Skin of body (tissue), 2 donors: ENCODE results near the gene PRIM2. TPM values are rescaled to one million over a fixed set of nuclear protein-coding genes. Genes with fewer than 3 reads are reported as not detected.
"Not testable (repeated sequence)": the region's sequence is repeated elsewhere in the genome, so short reads cannot be mapped to it uniquely, and the experiment has no call there.

Source experiments
- DNase-seq: peaks from one replicate; lab custom pipeline; 2025; lab: John Stamatoyannopoulos, UW
- total RNA-seq: library from RNA; depleted of rRNA; stranded (reverse); fragments of >200 nt; gene quantifications from one replicate; pipeline ENCODE4 v1.2.3, GENCODE V29; 2014

PRIM2 gene
- total RNA-seq = 17.2 TPM

GRCh38 chr6:57317060-57317943, at the start of gene PRIM2:
Gene PRIM2, plus strand, starts transcription at chr6:57317630. Its CDS starts 816 bp downstream, at chr6:57318446.
- DNase-seq = peak; percentile 58

GRCh38 chr6:57268294-57268640, 49.2 kb upstream of the PRIM2 start:
- no peak for DNase-seq

- DNase-seq = not testable (repeated sequence)
Observed at GRCh38 chr6:57274113-57274824, 43.2 kb upstream of the PRIM2 start.

- DNase-seq = no peak
Observed at GRCh38 chr6:57275384-57275783, 42.0 kb upstream of the PRIM2 start.

GRCh38 chr6:57276946-57277345, 40.5 kb upstream of the PRIM2 start:
- DNase-seq = no peak

GRCh38 chr6:57278570-57278969, 38.9 kb upstream of the PRIM2 start:
- DNase-seq = no peak

- no peak for DNase-seq
Observed at GRCh38 chr6:57279013-57279412, 38.4 kb upstream of the PRIM2 start.

GRCh38 chr6:57283106-57283505, 34.3 kb upstream of the PRIM2 start:
- no peak for DNase-seq

- peak; percentile 85 for DNase-seq
Observed at GRCh38 chr6:57283911-57284455, 33.4 kb upstream of the PRIM2 start.

- DNase-seq = not testable (repeated sequence)
Observed at GRCh38 chr6:57288136-57288535, 29.3 kb upstream of the PRIM2 start.

- not testable (repeated sequence) for DNase-seq
Observed at GRCh38 chr6:57293472-57293871, 24.0 kb upstream of the PRIM2 start.

- no peak for DNase-seq
Observed at GRCh38 chr6:57294862-57295445, 22.5 kb upstream of the PRIM2 start.

- no peak for DNase-seq
Observed at GRCh38 chr6:57297505-57297904, 19.9 kb upstream of the PRIM2 start.

GRCh38 chr6:57298741-57299140, 18.7 kb upstream of the PRIM2 start:
- DNase-seq = no peak

- no peak for DNase-seq
Observed at GRCh38 chr6:57301757-57302156, 15.7 kb upstream of the PRIM2 start.

GRCh38 chr6:57302477-57302876, 15.0 kb upstream of the PRIM2 start:
- no peak for DNase-seq

GRCh38 chr6:57303931-57304681, 13.3 kb upstream of the PRIM2 start:
- peak; percentile 96 for DNase-seq

- peak; percentile 91 for DNase-seq
Observed at GRCh38 chr6:57305107-57305506, 12.3 kb upstream of the PRIM2 start.

GRCh38 chr6:57305761-57306160, 11.7 kb upstream of the PRIM2 start:
- peak; percentile 71 for DNase-seq

GRCh38 chr6:57306273-57306672, 11.2 kb upstream of the PRIM2 start:
- no peak for DNase-seq

GRCh38 chr6:57307850-57308249, 9.6 kb upstream of the PRIM2 start:
- DNase-seq = no peak
